Breast epithelium (tissue), 4 donors: ENCODE results near the gene CENPS. TPM values are rescaled to one million over a fixed set of nuclear protein-coding genes. Genes with fewer than 3 reads are reported as not detected.
"Not testable (repeated sequence)": the region's sequence is repeated elsewhere in the genome, so short reads cannot be mapped to it uniquely, and the experiment has no call there.

ENCODE experiments used
- DNase-seq, 2 donors: peaks; one replicate each; pipeline ENCODE4 v3.0.0-alpha.2; 2019; ENCODE audit warnings: low spot score in 2 of 2
- H3K27ac ChIP-seq, 2 donors: fragments of 200-600 bp; sonication (generic) in 1 of 2; one replicate each; pipeline ENCODE4 v1.5.1; 2016 to 2019; ENCODE audit warnings: mild to moderate bottlenecking in 1 of 2
- H3K27me3 ChIP-seq, 2 donors: fragments of 200-600 bp; sonication (generic) in 1 of 2; one replicate each; pipeline versions ENCODE4 v1.5.1 to v1.6.0; 2017 to 2019; ENCODE audit warnings: control low read depth in 1 of 2, mild to moderate bottlenecking in 1 of 2
- H3K36me3 ChIP-seq: fragments of 200-600 bp; one replicate; pipeline ENCODE4 v1.5.1; 2019
- H3K4me1 ChIP-seq, 2 donors: fragments of 200-600 bp; sonication (generic); one replicate each; pipeline ENCODE4 v1.5.1; 2016 to 2019; ENCODE audit warnings: control low read depth in 1 of 2
- H3K4me3 ChIP-seq, 3 donors: fragments of 200-600 bp; sonication (generic); 1 replicate in 2 of 3; 2 replicates in 1 of 3; pipeline ENCODE4 v1.5.1; 2016 to 2019; ENCODE audit warnings: mild to moderate bottlenecking in 3 of 3, moderate library complexity in 2 of 3
- H3K9me3 ChIP-seq, 2 donors: fragments of 200-600 bp; sonication (generic) in 1 of 2; one replicate each; pipeline ENCODE4 v1.5.1; 2016 to 2019; ENCODE audit warnings: control low read depth in 1 of 2
- CTCF ChIP-seq, 3 donors: fragments of 450-650 bp; IDR thresholded peaks; one replicate each; pipeline ENCODE4 v1.5.1; 2016 to 2017; ENCODE audit warnings: antibody characterized with exemption in 3 of 3, mild to moderate bottlenecking in 3 of 3, moderate library complexity in 3 of 3
- POLR2A ChIP-seq: fragments of 450-650 bp; IDR thresholded peaks from one replicate; pipeline ENCODE4 v1.6.1; 2016; ENCODE audit warnings: antibody characterized with exemption, mild to moderate bottlenecking, moderate library complexity
- POLR2AphosphoS5 ChIP-seq, 3 donors: sonication (generic); formaldehyde crosslinking; IDR thresholded peaks; one replicate each; pipeline ENCODE4 v1.6.1; 2017; ENCODE audit warnings: antibody characterized with exemption in 3 of 3
- intact Hi-C: fragments of 100-400 bp; cut with DNase I; formaldehyde crosslinking; loops from one replicate; pipeline ENCODE4 v1.15.1; 2023; ENCODE audit warnings: low total_unique reads
- total RNA-seq, 3 donors: library from RNA; depleted of rRNA; stranded (reverse); fragments of >200 nt; gene quantifications; one replicate each; pipeline ENCODE4 v1.1.0, GENCODE V29; 2016

Gene CENPS
- total RNA-seq, 3 donors from 2014 or later = 5.9 to 8.8 (median 5.9) TPM

- no peaks in the 10 kb centered on the region for H3K9me3 ChIP-seq
- peaks cover 0 to 6% of the 10 kb centered on the region in 2 donors for H3K4me1 ChIP-seq
- intact Hi-C loops = no loop called here
- no peaks in the 10 kb centered on the region for H3K27me3 ChIP-seq
- H3K36me3 ChIP-seq = no peaks in the 10 kb centered on the region
- no peak overlapping the region for H3K27ac ChIP-seq
- H3K4me3 ChIP-seq = no peak overlapping the region
- DNase-seq = no peak
- TF ChIP-seq POLR2A = no peak
- TF ChIP-seq CTCF (IDR thresholded peaks at IDR 0.05) = no peak
- TF ChIP-seq POLR2AphosphoS5 (IDR thresholded peaks at IDR 0.05) = no peak
Measured at GRCh38 chr1:10401281-10401680, 29.0 kb upstream of the CENPS start.

GRCh38 chr1:10402729-10403274 is 27.4 kb upstream of the CENPS start:
- Histone ChIP-seq H3K4me1 (peaks cover 0 to 6% of the 10 kb centered on the region in 2 donors), H3K27me3 (no peaks in the 10 kb centered on the region), H3K36me3 (no peaks in the 10 kb centered on the region), H3K27ac (no peak overlapping the region), H3K4me3 (no peak overlapping the region), H3K9me3 (no peaks in the 10 kb centered on the region)
- TF ChIP-seq POLR2AphosphoS5 (IDR thresholded peaks at IDR 0.05) (no peak), POLR2A (no peak), CTCF (IDR thresholded peaks at IDR 0.05) (no peak)
- intact Hi-C loops = no loop called here
- DNase-seq = no peak

GRCh38 chr1:10407201-10407600 is 23.0 kb upstream of the CENPS start:
- no peak overlapping the region for H3K27ac ChIP-seq
- no peaks in the 10 kb centered on the region for H3K27me3 ChIP-seq
- H3K36me3 ChIP-seq = peaks cover 9% of the 10 kb centered on the region
- no peaks in the 10 kb centered on the region for H3K9me3 ChIP-seq
- H3K4me1 ChIP-seq = no peaks in the 10 kb centered on the region
- intact Hi-C loops = no loop called here
- DNase-seq = no peak
- TF ChIP-seq POLR2A (no peak), POLR2AphosphoS5 (IDR thresholded peaks at IDR 0.05) (no peak), CTCF (IDR thresholded peaks at IDR 0.05) (no peak)
- H3K4me3 ChIP-seq = no peak overlapping the region

- Histone ChIP-seq H3K27ac (peak overlapping the region; percentile 48 to 64), H3K9me3 (no peaks in the 10 kb centered on the region), H3K27me3 (no peaks in the 10 kb centered on the region), H3K36me3 (peaks cover 17% of the 10 kb centered on the region), H3K4me1 (no peaks in the 10 kb centered on the region), H3K4me3 (no peak overlapping the region)
- no peak for TF ChIP-seq POLR2AphosphoS5 (IDR thresholded peaks at IDR 0.05)
- no peak for TF ChIP-seq CTCF (IDR thresholded peaks at IDR 0.05)
- TF ChIP-seq POLR2A = no peak
- intact Hi-C loops = no loop called here
- DNase-seq = no peak
Measured at GRCh38 chr1:10415211-10415930, 14.9 kb upstream of the CENPS start.

- not testable (repeated sequence) for H3K4me3 ChIP-seq, DNase-seq
- H3K36me3 ChIP-seq = peaks cover 17% of the 10 kb centered on the region
Measured at GRCh38 chr1:10415967-10416366, 14.3 kb upstream of the CENPS start.

GRCh38 chr1:10418741-10419140 is 11.5 kb upstream of the CENPS start:
- H3K27ac ChIP-seq, H3K27me3 ChIP-seq, H3K9me3 ChIP-seq, H3K4me1 ChIP-seq, H3K4me3 ChIP-seq, intact Hi-C loops, DNase-seq, H3K36me3 ChIP-seq: not testable (repeated sequence)

More at GRCh38 chr1:10415967-10416366, 14.3 kb upstream of the CENPS start:
- intact Hi-C loops, H3K9me3 ChIP-seq, H3K4me1 ChIP-seq, H3K27me3 ChIP-seq: not testable (repeated sequence)
- H3K27ac ChIP-seq = peak overlapping the region in 1 of 2 donors; percentile 64
